ACC112 (cell line): Measurements from ENCODE around the gene CHST11.

ENCODE experiments used
- H2AFZ ChIP-seq: fragments of 200-600 bp; sonication (generic); one replicate; pipeline ENCODE4 v1.6.0; 2017; ENCODE audit warnings: antibody characterized with exemption, low read length; ENCODE audit not compliant: unreplicated experiment
- H3K27ac ChIP-seq: fragments of 200-600 bp; sonication (generic); 2 replicates; pipeline ENCODE4 v1.5.1; 2014; ENCODE audit warnings: low read depth, mild to moderate bottlenecking, antibody characterized with exemption, low read length, moderate library complexity
- H3K27me3 ChIP-seq: fragments of 200-600 bp; sonication (generic); 2 replicates; pipeline ENCODE4 v1.6.1; 2014; ENCODE audit warnings: mild to moderate bottlenecking, antibody characterized with exemption, low read length, moderate library complexity, mixed read lengths; ENCODE audit not compliant: insufficient read depth
- H3K36me3 ChIP-seq: fragments of 200-600 bp; sonication (generic); 2 replicates; pipeline ENCODE4 v1.6.1; 2016; ENCODE audit warnings: mild to moderate bottlenecking, antibody characterized with exemption, low read length, moderate library complexity, mixed read lengths; ENCODE audit not compliant: insufficient read depth
- H3K4me1 ChIP-seq: fragments of 200-600 bp; sonication (generic); one replicate; pipeline ENCODE4 v1.6.1; 2016; ENCODE audit warnings: low read length, mixed read lengths; ENCODE audit not compliant: insufficient read depth, unreplicated experiment, control insufficient read depth
- H3K4me3 ChIP-seq: fragments of 200-600 bp; sonication (generic); 2 replicates; pipeline ENCODE4 v1.5.1; 2014; ENCODE audit warnings: mild to moderate bottlenecking, low read depth, low read length
- H3K79me2 ChIP-seq: fragments of 200-600 bp; sonication (generic); one replicate; pipeline ENCODE4 v1.6.0; 2016; ENCODE audit warnings: low read length; ENCODE audit not compliant: control insufficient read depth, unreplicated experiment, insufficient read depth

Gene CHST11

GRCh38 chr12:104752881-104753280 lies 296.1 kb downstream of the CHST11 start:
- Histone ChIP-seq H3K36me3 (peaks cover 4% of the 10 kb centered on the region; the same call in 1 of the 2 replicates), H2AFZ (no peak overlapping the region), H3K4me3 (no peak overlapping the region), H3K27me3 (no peaks in the 10 kb centered on the region), H3K27ac (no peak overlapping the region), H3K4me1 (no peaks in the 10 kb centered on the region), H3K79me2 (no peaks in the 10 kb centered on the region)

DNA sequence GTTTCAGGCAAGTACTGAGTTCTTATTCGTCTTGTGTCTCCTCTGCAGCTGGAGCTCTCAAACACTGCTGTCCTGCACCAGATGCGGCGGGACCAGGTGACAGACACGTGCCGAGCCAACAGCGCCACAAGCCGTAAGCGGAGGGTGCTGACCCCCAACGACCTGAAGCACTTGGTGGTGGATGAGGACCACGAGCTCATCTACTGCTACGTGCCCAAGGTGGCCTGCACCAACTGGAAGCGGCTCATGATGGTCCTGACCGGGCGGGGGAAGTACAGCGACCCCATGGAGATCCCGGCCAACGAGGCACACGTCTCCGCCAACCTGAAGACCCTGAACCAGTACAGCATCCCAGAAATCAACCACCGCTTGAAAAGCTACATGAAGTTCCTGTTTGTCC lies 300.2 kb downstream of the CHST11 start:
- H3K4me3 ChIP-seq = no peak overlapping the region
- H3K79me2 ChIP-seq = no peaks in the 10 kb centered on the region
- H2AFZ ChIP-seq = no peak overlapping the region
- H3K27ac ChIP-seq = no peak overlapping the region
- no peaks in the 10 kb centered on the region for H3K4me1 ChIP-seq
- H3K36me3 ChIP-seq = peaks cover 11% of the 10 kb centered on the region
- no peaks in the 10 kb centered on the region for H3K27me3 ChIP-seq

- H2AFZ ChIP-seq = no peak overlapping the region
- peaks cover 11% of the 10 kb centered on the region for H3K36me3 ChIP-seq
- no peaks in the 10 kb centered on the region for H3K79me2 ChIP-seq
- no peaks in the 10 kb centered on the region for H3K27me3 ChIP-seq
- peaks cover 7% of the 10 kb centered on the region for H3K4me1 ChIP-seq
- no peak overlapping the region for H3K4me3 ChIP-seq
- H3K27ac ChIP-seq = no peak overlapping the region
Measured at GRCh38 chr12:104758771-104759170, 302.0 kb downstream of the CHST11 start.

DNA sequence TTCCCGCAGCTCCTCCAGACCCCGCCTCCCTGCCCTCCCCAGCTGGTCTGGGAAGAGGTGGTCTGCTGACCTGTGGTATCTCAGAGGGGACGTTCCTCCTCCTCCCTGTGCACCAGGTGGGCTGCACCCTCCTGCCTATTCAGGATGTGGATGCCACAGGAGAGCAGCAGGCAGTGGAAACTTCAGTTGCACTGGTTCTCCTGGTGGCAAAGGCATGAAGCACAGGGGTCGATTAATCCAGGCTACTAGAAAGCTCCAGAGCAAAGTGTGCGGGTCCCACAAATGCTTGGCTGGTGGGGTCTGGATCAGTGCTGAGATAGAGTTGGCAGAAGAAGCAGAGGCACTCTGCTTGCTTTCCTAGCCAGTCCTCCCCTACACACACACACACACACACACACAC lies 304.3 kb downstream of the CHST11 start:
- H3K36me3 ChIP-seq = peaks cover 11% of the 10 kb centered on the region
- H3K79me2 ChIP-seq = no peaks in the 10 kb centered on the region
- no peaks in the 10 kb centered on the region for H3K27me3 ChIP-seq
- no peak overlapping the region for H2AFZ ChIP-seq
- H3K4me1 ChIP-seq = peaks cover 7% of the 10 kb centered on the region
- H3K27ac ChIP-seq = no peak overlapping the region
- no peak overlapping the region for H3K4me3 ChIP-seq

DNA sequence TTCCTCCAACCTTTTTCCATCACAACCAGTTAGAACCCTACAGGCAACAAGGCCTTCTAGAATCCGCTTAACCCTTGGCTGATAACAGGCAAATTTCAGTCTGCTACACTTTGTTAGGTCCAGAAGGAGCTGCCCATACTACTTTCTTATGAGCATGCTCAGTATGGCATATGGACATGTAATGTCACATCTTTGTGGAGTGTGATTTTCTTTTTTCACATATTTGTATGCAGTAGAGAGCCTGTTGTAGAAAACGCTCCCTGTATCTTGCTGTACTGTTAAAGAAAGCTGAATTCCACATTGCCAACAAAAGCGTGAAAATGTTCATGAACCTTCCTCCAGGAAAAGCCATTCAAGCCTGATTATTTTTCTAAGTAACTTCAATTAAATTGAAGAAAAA lies 304.9 kb downstream of the CHST11 start:
- H3K79me2 ChIP-seq = no peaks in the 10 kb centered on the region
- H2AFZ ChIP-seq = no peak overlapping the region
- H3K4me3 ChIP-seq = no peak overlapping the region
- no peaks in the 10 kb centered on the region for H3K27me3 ChIP-seq
- H3K27ac ChIP-seq = no peak overlapping the region
- peaks cover 11% of the 10 kb centered on the region for H3K36me3 ChIP-seq
- H3K4me1 ChIP-seq = peaks cover 7% of the 10 kb centered on the region

DNA sequence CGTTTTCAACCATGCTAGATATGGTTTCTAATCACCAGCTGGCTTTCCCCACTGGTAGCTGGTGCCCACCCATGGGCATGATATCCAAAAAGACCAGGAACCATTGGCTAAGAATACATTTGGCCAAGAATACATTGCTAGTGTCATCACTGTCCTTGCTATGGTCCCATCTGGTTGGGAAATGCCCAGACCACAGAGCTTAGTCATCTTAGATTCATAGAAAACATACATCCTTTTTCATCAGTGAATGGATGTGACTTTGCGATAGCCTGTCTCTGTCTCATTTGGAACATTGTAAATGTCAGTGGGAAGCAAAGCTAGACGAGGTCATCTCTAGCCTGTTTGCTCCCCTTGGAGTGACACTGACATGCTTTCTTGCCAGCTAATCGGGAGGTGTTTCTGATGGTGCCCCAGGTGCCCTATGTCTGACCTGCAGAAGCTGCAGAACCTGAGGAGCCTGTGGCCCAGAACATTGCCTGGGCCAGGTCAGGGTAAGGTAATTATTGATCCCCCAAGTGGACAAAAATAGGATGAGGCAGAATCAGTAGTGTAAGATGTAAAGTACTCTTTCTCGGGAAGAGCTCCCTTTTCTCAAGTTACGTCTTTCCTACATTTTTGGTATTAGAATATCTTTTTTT lies 306.5 kb downstream of the CHST11 start:
- no peaks in the 10 kb centered on the region for H3K79me2 ChIP-seq
- no peak overlapping the region for H3K4me3 ChIP-seq
- H3K27me3 ChIP-seq = no peaks in the 10 kb centered on the region
- H3K4me1 ChIP-seq = peaks cover 7% of the 10 kb centered on the region
- no peak overlapping the region for H3K27ac ChIP-seq
- H3K36me3 ChIP-seq = peaks cover 5% of the 10 kb centered on the region
- no peak overlapping the region for H2AFZ ChIP-seq

GRCh38 chr12:104764225-104765091 lies 307.7 kb downstream of the CHST11 start:
- no peak overlapping the region for H3K4me3 ChIP-seq
- no peaks in the 10 kb centered on the region for H3K79me2 ChIP-seq
- peaks cover 7% of the 10 kb centered on the region for H3K4me1 ChIP-seq
- no peak overlapping the region for H2AFZ ChIP-seq
- no peaks in the 10 kb centered on the region for H3K36me3 ChIP-seq
- H3K27me3 ChIP-seq = no peaks in the 10 kb centered on the region
- no peak overlapping the region for H3K27ac ChIP-seq

GRCh38 chr12:104767261-104767660 lies 310.5 kb downstream of the CHST11 start:
- Histone ChIP-seq H3K79me2 (no peaks in the 10 kb centered on the region), H3K36me3 (no peaks in the 10 kb centered on the region), H3K27ac (no peak overlapping the region)

GRCh38 chr12:104768033-104768432 lies 311.3 kb downstream of the CHST11 start:
- no peak overlapping the region for H3K27ac ChIP-seq
- no peaks in the 10 kb centered on the region for H3K36me3 ChIP-seq
- H3K4me3 ChIP-seq = no peak overlapping the region
- H3K27me3 ChIP-seq = no peaks in the 10 kb centered on the region
- peaks cover 5% of the 10 kb centered on the region for H3K4me1 ChIP-seq
- H2AFZ ChIP-seq = no peak overlapping the region
- H3K79me2 ChIP-seq = no peaks in the 10 kb centered on the region

More at GRCh38 chr12:104767261-104767660, 310.5 kb downstream of the CHST11 start:
- Histone ChIP-seq H3K4me1 (peaks cover 7% of the 10 kb centered on the region), H3K27me3 (no peaks in the 10 kb centered on the region), H3K4me3 (no peak overlapping the region), H2AFZ (no peak overlapping the region)

DNA sequence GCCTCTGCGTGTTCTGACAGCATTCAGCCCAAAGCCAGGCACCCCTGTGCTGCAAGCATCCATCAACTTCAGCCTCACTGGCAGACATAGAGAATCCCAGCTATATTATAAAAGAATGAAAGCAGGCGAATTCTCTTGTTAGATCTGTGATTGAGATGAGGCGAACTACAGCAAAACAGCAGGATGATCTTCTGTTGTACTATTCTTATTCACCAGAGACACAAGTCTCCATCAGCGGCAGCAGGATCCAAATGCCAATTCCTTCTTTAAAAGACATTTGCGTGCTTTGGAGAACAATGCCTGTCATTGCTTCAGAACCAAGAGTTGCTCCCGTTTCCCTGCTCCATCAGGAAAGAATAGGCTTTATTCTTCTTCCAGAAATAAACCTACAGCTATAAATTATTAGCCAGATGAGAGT lies 312.4 kb downstream of the CHST11 start:
- no peak overlapping the region for H2AFZ ChIP-seq
- no peaks in the 10 kb centered on the region for H3K36me3 ChIP-seq
- H3K79me2 ChIP-seq = no peaks in the 10 kb centered on the region
- H3K4me1 ChIP-seq = no peaks in the 10 kb centered on the region
- no peak overlapping the region for H3K4me3 ChIP-seq
- no peaks in the 10 kb centered on the region for H3K27me3 ChIP-seq
- H3K27ac ChIP-seq = no peak overlapping the region

- Histone ChIP-seq H3K4me1 (no peaks in the 10 kb centered on the region), H3K79me2 (no peaks in the 10 kb centered on the region), H3K4me3 (no peak overlapping the region), H3K27ac (no peak overlapping the region), H2AFZ (no peak overlapping the region), H3K27me3 (no peaks in the 10 kb centered on the region), H3K36me3 (no peaks in the 10 kb centered on the region)
Measured at GRCh38 chr12:104772336-104772735, 315.6 kb downstream of the CHST11 start.
